CD4-positive, CD25-positive, alpha-beta regulatory T cell (primary cell): Measurements from ENCODE around the gene ARRDC1. TPM values are rescaled to one million over a fixed set of nuclear protein-coding genes. Genes with fewer than 3 reads are reported as not detected.
A peak's percentile ranks its signal among the peaks of the same experiment; 100 is the strongest.

Experiments
- ATAC-seq, 2 donors: fragments of 150-1000 bp; cut with Tn5 transposase; one replicate each; pipeline ENCODE4 v1.10.0; 2021; ENCODE audit warnings: low read depth in 2 of 2, moderate number of reproducible peaks in 2 of 2, moderate library complexity in 1 of 2
- DNase-seq, 3 donors: peaks; one replicate each; pipeline versions ENCODE4 v3.0.0 to v3.0.0-alpha.2; 2012 to 2022; ENCODE audit warnings: mixed read lengths in 1 of 3
- H3K27ac ChIP-seq: one replicate; pipeline ENCODE4 v1.7.0; 2013; ENCODE audit warnings: mild to moderate bottlenecking, low read length; ENCODE audit not compliant: insufficient read depth, poor library complexity, severe bottlenecking
- H3K27me3 ChIP-seq: one replicate; pipeline ENCODE4 v1.7.0; 2013; ENCODE audit warnings: low read length; ENCODE audit not compliant: control insufficient read depth, insufficient read depth
- H3K36me3 ChIP-seq: one replicate; pipeline ENCODE4 v1.7.0; 2013; ENCODE audit warnings: mild to moderate bottlenecking, low read length, moderate library complexity; ENCODE audit not compliant: control insufficient read depth, insufficient read depth
- H3K4me1 ChIP-seq: 2 replicates; pipeline ENCODE4 v1.7.0; 2013; ENCODE audit warnings: mild to moderate bottlenecking, low read length; ENCODE audit not compliant: insufficient read depth, control insufficient read depth, poor library complexity, severe bottlenecking
- H3K4me3 ChIP-seq: one replicate; pipeline ENCODE4 v1.7.0; 2013; ENCODE audit warnings: low read depth, mild to moderate bottlenecking, low read length, moderate library complexity
- H3K9me3 ChIP-seq, 2 experiments: 1 replicate in 1 of 2; 2 replicates in 1 of 2; pipeline ENCODE4 v1.7.0; 2013; ENCODE audit warnings: low read length in 2 of 2, mild to moderate bottlenecking in 1 of 2, moderate library complexity in 1 of 2; ENCODE audit not compliant: control insufficient read depth in 2 of 2
- H3K27ac Mint-ChIP-seq, 3 donors: one replicate each; pipeline ENCODE4 v1.8.0; 2020 to 2022; ENCODE audit warnings: mild to moderate bottlenecking in 3 of 3, mixed read lengths in 3 of 3, moderate library complexity in 2 of 3
- H3K27me3 Mint-ChIP-seq: one replicate; pipeline ENCODE4 v1.8.0; 2022; ENCODE audit warnings: mild to moderate bottlenecking, mixed read lengths
- H3K36me3 Mint-ChIP-seq: one replicate; pipeline ENCODE4 v1.8.0; 2020; ENCODE audit warnings: mixed read lengths
- H3K4me1 Mint-ChIP-seq, 4 donors: one replicate each; pipeline ENCODE4 v1.8.0; 2020 to 2022; ENCODE audit warnings: mixed read lengths in 4 of 4, mild to moderate bottlenecking in 1 of 4
- H3K4me3 Mint-ChIP-seq, 4 donors: one replicate each; pipeline ENCODE4 v1.8.0; 2020 to 2022; ENCODE audit warnings: mild to moderate bottlenecking in 4 of 4, mixed read lengths in 4 of 4, moderate library complexity in 3 of 4
- H3K9me3 Mint-ChIP-seq, 7 donors: one replicate each; pipeline ENCODE4 v1.8.0; 2020 to 2022; ENCODE audit warnings: mixed read lengths in 7 of 7, mild to moderate bottlenecking in 3 of 7, moderate library complexity in 2 of 7
- polyA plus RNA-seq, 4 donors: library from polyadenylated mRNA; unstranded; fragments of 300-500 nt; fragmentation: Illumina TruSeq; gene quantifications; one replicate each; pipeline ENCODE4 v1.2.3, GENCODE V29; 2021
- total RNA-seq: library from RNA; stranded (reverse); gene quantifications from one replicate; pipeline ENCODE4 v1.2.3, GENCODE V29; 2022

The ARRDC1 gene
- total and polyA plus RNA-seq, 5 donors from 2014 or later, result 45.5 to 73.4 (median 52.3) TPM

DNA sequence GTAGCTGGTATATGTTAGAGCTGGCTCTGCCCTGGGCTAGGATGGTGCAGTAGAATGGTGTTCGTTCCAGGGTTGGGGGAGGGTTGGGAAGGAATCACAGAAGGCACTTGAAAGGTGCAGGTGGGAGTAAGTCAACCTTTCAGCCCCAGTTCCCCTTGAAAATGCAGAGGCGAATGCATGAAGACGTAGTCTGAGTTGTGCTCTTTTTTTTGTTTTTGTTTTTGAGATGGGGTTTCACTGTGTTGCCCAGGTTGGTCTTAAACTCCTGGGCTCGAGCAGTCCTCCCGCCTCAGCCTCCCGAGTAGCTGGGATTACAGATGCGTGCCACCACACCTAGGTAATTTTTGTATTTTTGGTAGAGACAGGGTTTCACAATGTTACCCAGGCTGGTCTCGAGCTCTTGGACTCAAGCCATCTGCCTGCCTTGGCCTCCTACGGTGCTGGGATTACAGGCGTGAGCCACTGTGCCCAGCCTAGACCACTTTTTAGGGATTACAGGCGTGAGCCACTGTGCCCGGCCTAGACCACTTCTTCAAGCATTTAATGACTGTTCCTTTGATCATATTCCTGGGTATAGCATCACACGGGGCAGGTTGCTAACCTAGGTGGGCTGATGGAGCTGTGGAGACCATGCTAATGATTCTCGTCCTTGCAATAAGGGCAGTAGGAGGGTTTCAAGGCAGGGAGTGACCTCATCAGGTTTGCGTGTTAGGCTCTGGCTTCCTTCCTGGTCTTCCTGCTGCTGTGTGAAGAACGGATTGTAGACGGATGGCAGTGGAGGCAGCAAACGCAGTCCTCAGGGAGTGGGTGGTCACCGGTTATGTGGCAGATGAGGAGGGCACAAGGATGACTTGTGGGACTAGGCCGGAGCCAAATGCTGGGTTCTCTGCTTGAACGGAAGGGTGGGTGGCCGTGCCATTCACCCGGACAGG lies 27.0 kb downstream of the ARRDC1 start:
- no peaks in the 10 kb centered on the region for H3K36me3 ChIP-seq
- no peak for ATAC-seq
- Mint-ChIP-seq H3K27ac (peak overlapping the region; percentile 50 to 74 (median 68)), H3K4me3 (peak overlapping the region in 2 of 4 donors; percentile 22 to 73), H3K4me1 (peaks cover 24 to 74% (median 49%) of the 10 kb centered on the region in 4 donors), H3K27me3 (no peaks in the 10 kb centered on the region), H3K36me3 (peaks cover 8% of the 10 kb centered on the region), H3K9me3 (no peaks in the 10 kb centered on the region)
- H3K27me3 ChIP-seq, result no peaks in the 10 kb centered on the region
- H3K4me1 ChIP-seq, result peaks cover 38% of the 10 kb centered on the region
- H3K4me3 ChIP-seq, result no peak overlapping the region
- no peaks in the 10 kb centered on the region for H3K9me3 ChIP-seq
- no peak overlapping the region for H3K27ac ChIP-seq
- DNase-seq, result no peak

DNA sequence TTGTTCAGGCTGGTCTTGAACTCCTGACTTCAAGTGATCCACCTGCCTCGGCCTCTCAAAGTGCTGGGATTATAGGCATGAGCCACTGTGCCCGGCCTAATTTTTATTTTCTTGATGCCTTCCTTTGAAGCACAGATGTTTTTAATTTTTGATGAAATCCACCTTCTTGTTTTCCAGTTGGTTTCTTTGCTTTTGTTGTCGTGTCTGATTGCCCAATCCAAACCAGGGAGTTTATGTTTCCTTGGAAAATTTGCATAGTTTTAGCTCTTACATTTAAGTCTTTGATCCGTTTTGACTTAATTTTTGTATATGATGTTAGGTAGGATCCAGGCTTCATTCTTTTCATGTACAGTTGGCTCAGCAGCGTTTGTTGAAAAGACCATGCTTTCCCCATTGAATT lies 28.5 kb downstream of the ARRDC1 start:
- Histone ChIP-seq H3K27me3 (no peaks in the 10 kb centered on the region), H3K36me3 (no peaks in the 10 kb centered on the region), H3K4me3 (no peak overlapping the region), H3K4me1 (peaks cover 31% of the 10 kb centered on the region), H3K27ac (no peak overlapping the region), H3K9me3 (no peaks in the 10 kb centered on the region)
- ATAC-seq (no peak), DNase-seq (no peak)
- Mint-ChIP-seq H3K4me3 (no peak overlapping the region), H3K4me1 (peaks cover 18 to 73% (median 45%) of the 10 kb centered on the region in 4 donors), H3K9me3 (no peaks in the 10 kb centered on the region), H3K36me3 (peaks cover 4% of the 10 kb centered on the region), H3K27me3 (no peaks in the 10 kb centered on the region), H3K27ac (peak overlapping the region in 2 of 3 donors; percentile 50 to 85)

DNA sequence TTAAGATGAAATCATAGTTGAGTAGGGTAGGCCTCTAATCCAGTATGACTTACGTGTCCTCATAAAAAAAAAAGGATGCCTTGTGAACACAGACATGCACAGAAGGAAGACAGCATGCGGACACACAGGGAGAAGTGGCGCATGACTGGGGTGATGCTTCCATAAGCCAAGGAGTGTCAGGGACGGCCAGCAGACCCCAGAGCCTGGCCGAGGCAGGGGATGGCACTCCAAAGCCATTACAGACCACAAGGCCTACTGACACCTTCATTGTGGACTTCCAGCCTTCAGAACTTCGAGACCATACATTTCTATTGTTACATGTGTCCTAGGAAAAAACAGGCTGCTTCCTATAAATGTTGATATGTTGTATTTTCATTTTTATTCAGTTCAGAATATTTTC lies 33.2 kb downstream of the ARRDC1 start:
- peaks cover 11 to 71% (median 39%) of the 10 kb centered on the region in 4 donors for H3K4me1 Mint-ChIP-seq
- H3K9me3 Mint-ChIP-seq, result no peaks in the 10 kb centered on the region
- H3K4me3 ChIP-seq, result peak overlapping the region; percentile 89

DNA sequence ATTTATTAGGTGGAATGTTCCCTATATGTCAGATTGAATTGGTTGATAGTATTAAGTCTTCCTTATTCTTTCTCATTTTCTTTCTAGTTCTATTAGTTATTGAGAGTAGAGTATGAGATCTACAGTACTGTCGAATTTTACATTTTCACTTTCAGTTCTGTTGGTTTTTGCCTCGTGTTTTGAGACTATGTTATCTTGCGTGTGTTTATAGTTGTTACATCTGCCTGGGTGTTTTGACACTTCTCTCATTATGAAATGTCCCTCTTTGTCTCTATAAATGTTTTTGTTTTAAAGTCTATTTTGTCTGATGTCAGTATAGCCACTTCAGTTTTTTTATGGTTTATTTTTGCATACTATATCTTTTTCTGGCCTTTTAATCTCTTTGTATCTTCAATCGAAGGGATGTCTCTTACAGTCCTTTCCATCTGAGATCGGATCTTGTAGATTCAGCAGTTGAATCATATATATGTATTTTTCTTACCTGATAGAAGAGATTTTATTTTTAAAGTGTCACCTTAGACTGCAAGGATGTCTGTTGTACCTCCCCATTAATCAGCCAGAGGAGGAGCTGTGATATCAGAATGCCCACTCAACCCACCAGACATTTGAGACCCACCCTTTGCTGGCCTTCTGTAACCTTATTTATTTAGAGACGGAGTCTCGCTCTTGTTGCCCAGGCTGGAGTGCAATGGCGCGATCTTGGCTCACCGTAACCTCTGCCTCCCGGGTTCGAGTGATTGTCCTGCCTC lies 34.0 kb downstream of the ARRDC1 start:
- Histone ChIP-seq H3K4me3 (peak overlapping the region; percentile 89), H3K27ac (peak overlapping the region; percentile 84), H3K4me1 (peaks cover 23% of the 10 kb centered on the region), H3K9me3 (no peaks in the 10 kb centered on the region), H3K36me3 (peaks cover 11% of the 10 kb centered on the region), H3K27me3 (no peaks in the 10 kb centered on the region)
- H3K27ac Mint-ChIP-seq, result peak overlapping the region; percentile 81 to 96 (median 92)
- DNase-seq, result peak in 2 of 3 donors; percentile 29 to 78
- peak overlapping the region; percentile 74 to 88 (median 80) for H3K4me3 Mint-ChIP-seq
- no peaks in the 10 kb centered on the region for H3K27me3 Mint-ChIP-seq
- peaks cover 12% of the 10 kb centered on the region for H3K36me3 Mint-ChIP-seq
- no peaks in the 10 kb centered on the region for H3K9me3 Mint-ChIP-seq
- peak; percentile 84 to 88 for ATAC-seq
- peaks cover 11 to 67% (median 35%) of the 10 kb centered on the region in 4 donors for H3K4me1 Mint-ChIP-seq

More for the DNA sequence above, 33.2 kb downstream of the ARRDC1 start:
- peaks cover 9% of the 10 kb centered on the region for H3K36me3 Mint-ChIP-seq
- H3K27me3 Mint-ChIP-seq, result no peaks in the 10 kb centered on the region
- Histone ChIP-seq H3K36me3 (peaks cover 6% of the 10 kb centered on the region), H3K27me3 (no peaks in the 10 kb centered on the region), H3K27ac (peak overlapping the region; percentile 84), H3K9me3 (no peaks in the 10 kb centered on the region), H3K4me1 (peaks cover 23% of the 10 kb centered on the region)
- ATAC-seq (no peak), DNase-seq (no peak)
- peak overlapping the region in 2 of 3 donors; percentile 81 to 92 for H3K27ac Mint-ChIP-seq
- H3K4me3 Mint-ChIP-seq, result peak overlapping the region; percentile 59 to 88 (median 80)

- Mint-ChIP-seq H3K4me1 (peaks cover 11 to 75% (median 39%) of the 10 kb centered on the region in 4 donors), H3K36me3 (peaks cover 12% of the 10 kb centered on the region), H3K27me3 (no peaks in the 10 kb centered on the region), H3K4me3 (peak overlapping the region in 2 of 4 donors; percentile 9 to 41), H3K9me3 (no peaks in the 10 kb centered on the region), H3K27ac (peak overlapping the region; percentile 60 to 81 (median 74))
- DNase-seq (no peak), ATAC-seq (no peak)
- Histone ChIP-seq H3K4me1 (peaks cover 23% of the 10 kb centered on the region), H3K27me3 (no peaks in the 10 kb centered on the region), H3K9me3 (no peaks in the 10 kb centered on the region), H3K36me3 (peaks cover 11% of the 10 kb centered on the region), H3K4me3 (no peak overlapping the region), H3K27ac (no peak overlapping the region)
These were observed 35.4 kb downstream of the ARRDC1 start for GRCh38 chr9:137640862-137641261.

DNA sequence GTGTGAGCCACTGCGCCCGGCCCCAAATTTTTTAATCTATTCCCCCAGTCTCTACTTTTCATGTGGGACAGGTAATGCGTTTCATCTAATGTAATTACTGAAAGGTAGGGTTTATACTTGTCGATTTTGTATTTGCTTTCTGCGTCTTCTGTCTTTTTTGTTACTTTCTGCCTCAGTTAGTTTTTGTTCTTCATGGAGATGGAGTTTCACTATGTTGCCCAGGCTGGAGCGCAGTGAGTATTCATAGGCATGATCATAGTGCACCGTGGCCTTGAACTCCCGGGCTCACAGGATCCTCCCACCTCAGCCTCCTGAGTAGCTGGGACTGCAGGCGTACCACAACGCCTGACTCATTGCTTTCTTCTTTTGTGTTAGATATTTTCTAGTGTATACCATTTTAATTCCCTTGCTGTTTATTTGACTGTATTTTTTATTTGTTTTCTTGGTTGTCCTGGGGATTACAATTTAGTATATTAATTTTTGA lies 36.7 kb downstream of the ARRDC1 start:
- Mint-ChIP-seq H3K27me3 (no peaks in the 10 kb centered on the region), H3K27ac (peak overlapping the region in 2 of 3 donors; percentile 50 to 78), H3K4me1 (peaks cover 7 to 77% (median 39%) of the 10 kb centered on the region in 4 donors), H3K36me3 (peaks cover 19% of the 10 kb centered on the region), H3K9me3 (no peaks in the 10 kb centered on the region), H3K4me3 (peak overlapping the region in 2 of 4 donors; percentile 11 to 66)
- peaks cover 18% of the 10 kb centered on the region for H3K36me3 ChIP-seq
- no peak for ATAC-seq
- H3K9me3 ChIP-seq, result no peaks in the 10 kb centered on the region
- no peak overlapping the region for H3K27ac ChIP-seq
- no peaks in the 10 kb centered on the region for H3K27me3 ChIP-seq
- no peak for DNase-seq
- H3K4me1 ChIP-seq, result peaks cover 23% of the 10 kb centered on the region
- H3K4me3 ChIP-seq, result no peak overlapping the region

GRCh38 chr9:137642892-137643291 lies 37.4 kb downstream of the ARRDC1 start:
- no peak overlapping the region for H3K4me3 Mint-ChIP-seq
- no peaks in the 10 kb centered on the region for H3K9me3 ChIP-seq
- H3K36me3 ChIP-seq, result peaks cover 19% of the 10 kb centered on the region
- H3K4me3 ChIP-seq, result no peak overlapping the region
- no peak overlapping the region for H3K27ac ChIP-seq
- no peaks in the 10 kb centered on the region for H3K27me3 ChIP-seq
- no peaks in the 10 kb centered on the region for H3K9me3 Mint-ChIP-seq
- H3K36me3 Mint-ChIP-seq, result peaks cover 24% of the 10 kb centered on the region
- peaks cover 7 to 79% (median 41%) of the 10 kb centered on the region in 4 donors for H3K4me1 Mint-ChIP-seq
- ATAC-seq, result no peak
- no peak for DNase-seq
- no peaks in the 10 kb centered on the region for H3K27me3 Mint-ChIP-seq
- no peak overlapping the region for H3K27ac Mint-ChIP-seq
- peaks cover 20% of the 10 kb centered on the region for H3K4me1 ChIP-seq
